Esophagus (tissue), 2 donors: ENCODE data around the gene SPIRE2. TPM values are rescaled to one million over a fixed set of nuclear protein-coding genes. Genes with fewer than 3 reads are reported as not detected.

ENCODE experiments used
- H3K27ac ChIP-seq, 2 donors: one replicate each; pipeline ENCODE4 v1.5.1; 2013; ENCODE audit warnings: low read depth in 2 of 2, mild to moderate bottlenecking in 2 of 2, inconsistent platforms in 1 of 2, low read length in 1 of 2, moderate library complexity in 1 of 2
- H3K27me3 ChIP-seq, 2 donors: one replicate each; pipeline ENCODE4 v1.6.1; 2013; ENCODE audit warnings: low read length in 2 of 2, control low read depth in 1 of 2, mild to moderate bottlenecking in 1 of 2; ENCODE audit not compliant: insufficient read depth in 2 of 2, control insufficient read depth in 1 of 2
- H3K36me3 ChIP-seq, 2 donors: one replicate each; pipeline ENCODE4 v1.6.1; 2013; ENCODE audit warnings: low read length in 1 of 2; ENCODE audit not compliant: control insufficient read depth in 2 of 2, insufficient read depth in 2 of 2
- H3K4me1 ChIP-seq, 2 donors: one replicate each; pipeline ENCODE4 v1.6.1; 2013; ENCODE audit warnings: low read length in 1 of 2; ENCODE audit not compliant: control insufficient read depth in 2 of 2, insufficient read depth in 2 of 2
- H3K4me3 ChIP-seq, 2 donors: one replicate each; pipeline ENCODE4 v1.5.1; 2013; ENCODE audit warnings: low read length in 2 of 2, mild to moderate bottlenecking in 2 of 2, low read depth in 1 of 2, moderate library complexity in 1 of 2
- H3K9me3 ChIP-seq, 2 donors: one replicate each; pipeline ENCODE4 v1.6.1; 2013; ENCODE audit warnings: mild to moderate bottlenecking in 2 of 2, low read depth in 1 of 2, low read length in 1 of 2, moderate library complexity in 1 of 2; ENCODE audit not compliant: control insufficient read depth in 2 of 2, insufficient read depth in 1 of 2
- WGBS, 2 donors: extraction: QIAGEN DNeasy Blood & Tissue Kit; methylation state at CpG; one replicate each; pipeline ENCODE4 v1.1.7; 2013; 5-methylcytosine and 5-hydroxymethylcytosine counted together
- polyA plus RNA-seq, 2 donors: library from polyadenylated mRNA; stranded (reverse); fragments of 200-250 nt; gene quantifications; one replicate each; pipeline ENCODE4 v1.2.3, GENCODE V29; 2013
- donor health status: healthy with polysubstance abuse.
- donor health status: Bipolar disorder and iron deficiency.

Gene SPIRE2
- polyA plus RNA-seq, 2 donors: 3.6 to 6.4 TPM

DNA sequence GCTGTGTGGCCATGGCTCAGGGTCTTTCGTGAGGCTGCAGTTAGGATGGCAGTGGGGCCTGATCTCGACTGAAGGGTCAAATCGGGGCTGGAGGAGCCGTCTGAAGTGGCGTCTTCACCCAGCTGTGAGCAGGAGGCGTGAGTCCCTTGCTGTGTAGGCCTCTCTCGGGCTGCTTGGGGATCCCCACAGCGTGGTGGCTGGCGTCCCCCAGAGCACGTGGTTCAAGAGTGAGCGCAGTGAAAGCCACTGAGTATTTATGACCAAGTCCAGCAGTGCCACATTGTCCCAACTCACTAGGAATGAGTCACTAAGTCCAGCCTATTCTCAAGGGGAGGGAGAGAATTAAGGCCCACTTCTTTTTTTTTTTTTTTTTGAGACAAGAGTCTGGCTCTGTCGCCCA lies 33.4 kb downstream of the SPIRE2 start:
- no peak overlapping the region for H3K27ac ChIP-seq
- H3K27me3 ChIP-seq: no peaks in the 10 kb centered on the region
- H3K4me1 ChIP-seq: peaks cover 0 to 4% of the 10 kb centered on the region in 2 donors
- no peak overlapping the region for H3K4me3 ChIP-seq
- WGBS, 2 donors: 93% methylated on average over 12 of the region's 12 CpGs
- peaks cover 0 to 3% of the 10 kb centered on the region in 2 donors for H3K36me3 ChIP-seq
- no peaks in the 10 kb centered on the region for H3K9me3 ChIP-seq

DNA sequence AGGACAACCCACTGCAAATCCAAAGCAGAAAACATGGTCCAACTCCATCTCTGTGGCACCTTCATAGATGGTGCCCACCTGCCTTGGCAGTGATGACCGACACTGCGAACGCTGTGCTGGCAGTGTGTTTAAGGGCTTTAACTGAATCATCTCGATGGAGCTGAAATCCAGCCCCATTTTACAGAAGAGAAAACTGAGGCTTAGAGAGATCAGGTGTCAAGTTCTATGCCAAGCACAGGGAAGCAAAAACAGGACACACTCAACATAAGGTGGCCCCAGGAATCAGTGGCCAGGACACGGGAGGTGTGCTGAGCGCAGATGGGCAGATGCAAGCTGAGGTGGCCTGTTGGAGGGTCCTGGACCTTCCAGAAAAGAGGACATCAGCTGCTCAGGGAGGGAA lies 34.5 kb downstream of the SPIRE2 start:
- no peak overlapping the region for H3K4me3 ChIP-seq
- peaks cover 0 to 3% of the 10 kb centered on the region in 2 donors for H3K36me3 ChIP-seq
- no peaks in the 10 kb centered on the region for H3K27me3 ChIP-seq
- 97 to 98% methylated on average over 6 of the region's 6 CpGs for WGBS, 2 donors
- H3K4me1 ChIP-seq: peaks cover 0 to 4% of the 10 kb centered on the region in 2 donors
- H3K9me3 ChIP-seq: no peaks in the 10 kb centered on the region
- H3K27ac ChIP-seq: no peak overlapping the region

DNA sequence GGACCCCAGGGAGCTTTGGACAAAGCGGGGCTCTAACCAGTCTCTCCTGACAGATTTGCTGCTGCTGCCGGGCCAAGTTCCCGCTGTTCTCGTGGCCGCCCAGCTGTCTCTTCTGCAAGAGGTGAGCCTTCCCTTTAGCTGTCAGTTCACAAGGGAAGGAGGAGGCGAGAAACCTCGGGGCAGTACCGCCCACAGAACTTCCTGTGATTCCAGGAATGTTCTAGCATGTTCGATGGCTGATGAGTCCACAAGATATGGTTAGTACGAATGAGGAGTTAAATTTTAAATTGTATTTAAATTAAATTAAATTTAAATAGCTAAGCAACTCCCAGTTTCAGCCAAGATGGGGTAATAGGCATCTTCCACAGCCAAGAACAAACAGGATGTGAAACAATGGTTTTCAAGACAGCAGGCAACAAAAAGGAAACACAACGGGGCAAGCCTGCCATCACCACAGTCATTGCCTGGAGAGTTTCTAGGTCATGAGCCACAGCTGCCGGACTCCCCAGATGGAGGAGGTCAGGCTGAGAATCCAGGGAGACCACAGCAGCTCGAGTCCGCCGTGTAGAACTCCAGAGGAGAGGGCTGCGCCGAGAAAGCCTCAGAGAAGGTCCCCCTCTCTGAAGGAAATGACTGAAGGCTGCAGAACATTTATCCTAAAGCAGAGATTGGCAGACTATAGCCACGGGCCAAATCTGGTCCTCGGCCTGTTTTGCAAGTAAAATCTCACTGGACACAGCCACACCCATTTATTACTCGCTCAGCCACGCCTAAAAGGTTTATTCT lies 35.7 kb downstream of the SPIRE2 start:
- no peaks in the 10 kb centered on the region for H3K36me3 ChIP-seq
- peaks cover 0 to 4% of the 10 kb centered on the region in 2 donors for H3K4me1 ChIP-seq
- H3K27ac ChIP-seq: peak overlapping the region; percentile 15 to 42
- peaks cover 0 to 2% of the 10 kb centered on the region in 2 donors for H3K9me3 ChIP-seq
- no peaks in the 10 kb centered on the region for H3K27me3 ChIP-seq
- WGBS, 2 donors: 52 to 54% methylated on average over 21 of the region's 21 CpGs
- H3K4me3 ChIP-seq: no peak overlapping the region

GRCh38 chr16:89864527-89864820 lies 36.2 kb downstream of the SPIRE2 start:
- WGBS, 2 donors: 49 to 50% methylated on average over 5 of the region's 5 CpGs
- Histone ChIP-seq H3K4me3 (no peak overlapping the region), H3K27ac (peak overlapping the region in 1 of 2 donors; percentile 28)

GRCh38 chr16:89867918-89868317 lies 39.6 kb downstream of the SPIRE2 start:
- peaks cover 0 to 8% of the 10 kb centered on the region in 2 donors for H3K36me3 ChIP-seq
- no peak overlapping the region for H3K4me3 ChIP-seq
- peaks cover 0 to 2% of the 10 kb centered on the region in 2 donors for H3K9me3 ChIP-seq
- peaks cover 0 to 9% of the 10 kb centered on the region in 2 donors for H3K4me1 ChIP-seq
- 90 to 93% methylated on average over 5 of the region's 5 CpGs for WGBS, 2 donors
- no peaks in the 10 kb centered on the region for H3K27me3 ChIP-seq
- H3K27ac ChIP-seq: no peak overlapping the region

More at GRCh38 chr16:89864527-89864820, 36.2 kb downstream of the SPIRE2 start:
- Histone ChIP-seq H3K36me3 (peaks cover 0 to 1% of the 10 kb centered on the region in 2 donors), H3K27me3 (no peaks in the 10 kb centered on the region), H3K9me3 (peaks cover 0 to 2% of the 10 kb centered on the region in 2 donors), H3K4me1 (peaks cover 0 to 4% of the 10 kb centered on the region in 2 donors)

- peaks cover 0 to 8% of the 10 kb centered on the region in 2 donors for H3K36me3 ChIP-seq
- no peak overlapping the region for H3K27ac ChIP-seq
- 86 to 91% methylated on average over 12 of the region's 12 CpGs for WGBS, 2 donors
- H3K4me3 ChIP-seq: no peak overlapping the region
- peaks cover 0 to 6% of the 10 kb centered on the region in 2 donors for H3K4me1 ChIP-seq
- H3K9me3 ChIP-seq: peaks cover 0 to 2% of the 10 kb centered on the region in 2 donors
- H3K27me3 ChIP-seq: no peaks in the 10 kb centered on the region
Measured at GRCh38 chr16:89869911-89870310, 41.6 kb downstream of the SPIRE2 start.

GRCh38 chr16:89870440-89870839 lies 42.2 kb downstream of the SPIRE2 start:
- no peak overlapping the region for H3K27ac ChIP-seq
- H3K4me1 ChIP-seq: peaks cover 0 to 6% of the 10 kb centered on the region in 2 donors
- H3K36me3 ChIP-seq: peaks cover 0 to 8% of the 10 kb centered on the region in 2 donors
- H3K4me3 ChIP-seq: no peak overlapping the region
- peaks cover 0 to 2% of the 10 kb centered on the region in 2 donors for H3K9me3 ChIP-seq
- H3K27me3 ChIP-seq: no peaks in the 10 kb centered on the region
- 87 to 98% methylated on average over 6 of the region's 6 CpGs for WGBS, 2 donors

GRCh38 chr16:89871895-89872294 lies 43.6 kb downstream of the SPIRE2 start:
- H3K4me3 ChIP-seq: no peak overlapping the region
- H3K27me3 ChIP-seq: no peaks in the 10 kb centered on the region
- peaks cover 0 to 6% of the 10 kb centered on the region in 2 donors for H3K4me1 ChIP-seq
- peaks cover 0 to 8% of the 10 kb centered on the region in 2 donors for H3K36me3 ChIP-seq
- H3K27ac ChIP-seq: no peak overlapping the region
- WGBS, 2 donors: 85 to 91% methylated on average over 9 of the region's 9 CpGs
- peaks cover 0 to 2% of the 10 kb centered on the region in 2 donors for H3K9me3 ChIP-seq

GRCh38 chr16:89873109-89873971 lies 45.1 kb downstream of the SPIRE2 start, which contains the start of gene TCF25:
Gene TCF25, plus strand, starts transcription at chr16:89873592. Its CDS starts 76 bp downstream, at chr16:89873668.
- Histone ChIP-seq H3K4me1 (peaks cover 0 to 6% of the 10 kb centered on the region in 2 donors), H3K27me3 (no peaks in the 10 kb centered on the region), H3K9me3 (no peaks in the 10 kb centered on the region), H3K36me3 (peaks cover 0 to 8% of the 10 kb centered on the region in 2 donors), H3K27ac (peak within 1 kb of the TSS; percentile 100), H3K4me3 (peak within 1 kb of the TSS; percentile 56 to 97)
- 1% methylated on average over 49 to 104 of the region's 104 CpGs for WGBS, 2 donors
